IMR-90 (cell line): Measurements from ENCODE around the gene GNAI2.

Source experiments
- BHLHE40 ChIP-seq: fragments of 150-350 bp; IDR thresholded peaks from 2 replicates; pipeline ENCODE4 v1.6.1; 2016; ENCODE audit warnings: mild to moderate bottlenecking, low read depth, low read length
- CEBPB ChIP-seq: IDR thresholded peaks from 2 replicates; pipeline ENCODE4 v1.6.1; 2012; ENCODE audit warnings: low read depth, low read length, improper control_type of control experiment
- FOS ChIP-seq: fragments of 150-350 bp; IDR thresholded peaks from 2 replicates; pipeline ENCODE4 v1.6.1; 2016; ENCODE audit warnings: low read depth, low read length
- MAZ ChIP-seq: IDR thresholded peaks from 2 replicates; pipeline ENCODE4 v1.6.1; 2012; ENCODE audit warnings: low read depth, mild to moderate bottlenecking, low read length, improper control_type of control experiment, moderate library complexity, borderline replicate concordance
- POLR2A ChIP-seq: IDR thresholded peaks from 2 replicates; pipeline ENCODE4 v1.6.1; 2012; ENCODE audit warnings: mild to moderate bottlenecking, low read depth, low read length
- RAD21 ChIP-seq: IDR thresholded peaks from 2 replicates; pipeline ENCODE4 v1.6.1; 2012; ENCODE audit warnings: low read length, improper control_type of control experiment
- RFX5 ChIP-seq: IDR thresholded peaks from 2 replicates; pipeline ENCODE4 v1.8.0; 2012; ENCODE audit warnings: low read depth, mild to moderate bottlenecking, low read length, moderate library complexity
- TF ChIP-seq, protein P1 (sequence below): conservative IDR thresholded peaks from 2 replicates; pipeline ENCODE4 v1.5.1; 2012; ENCODE audit warnings: mild to moderate bottlenecking, low read depth, low read length, improper control_type of control experiment

DNA sequence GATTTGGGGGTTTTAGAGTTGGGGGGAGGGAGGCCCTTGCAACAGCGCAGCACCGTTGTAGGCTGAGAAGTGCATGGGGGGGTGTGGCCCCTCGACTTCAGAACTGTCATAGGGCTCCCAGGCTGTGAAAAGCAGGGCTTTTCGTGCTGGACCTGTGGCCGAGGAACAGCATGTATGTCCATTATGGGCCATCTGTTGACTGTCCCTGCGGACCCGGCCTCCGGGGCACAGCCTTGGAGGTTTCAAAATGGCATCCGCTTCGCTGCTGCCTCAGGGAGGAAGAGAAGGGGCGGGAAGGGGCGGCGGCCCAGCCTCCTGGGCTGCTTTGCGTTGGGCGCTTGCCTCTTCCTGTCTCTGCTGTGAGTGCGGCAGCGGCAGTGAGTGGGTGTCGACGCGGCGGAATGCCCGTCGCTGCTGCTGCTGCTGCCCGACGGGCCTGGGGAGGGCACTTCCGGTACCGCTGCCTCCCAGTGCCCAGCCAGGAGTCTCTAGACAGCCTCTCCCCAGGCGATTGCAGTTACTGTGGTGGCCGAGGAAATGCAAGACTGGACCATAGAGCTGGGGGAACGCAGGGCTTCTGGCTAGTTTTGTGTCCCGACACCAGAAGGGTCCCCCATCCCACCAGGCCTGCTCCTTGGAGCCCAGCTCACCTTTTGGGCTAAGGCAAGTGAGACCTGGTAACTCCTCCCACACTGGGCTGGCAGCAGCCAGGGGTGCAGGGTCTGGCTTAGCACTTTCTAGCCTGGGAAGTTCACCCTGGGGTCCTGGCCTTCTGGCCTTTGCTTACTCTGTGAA lies 1.9 kb downstream of the GNAI2 start:
- TF ChIP-seq CEBPB (no peak), POLR2A (no peak), RFX5 (no peak), RAD21 (no peak), BHLHE40 (peak; percentile 22; the same call in 1 of the 2 replicates), MAZ (no peak; the same call in 1 of the 2 replicates), FOS (no peak)
- TF ChIP-seq, protein P1, sequence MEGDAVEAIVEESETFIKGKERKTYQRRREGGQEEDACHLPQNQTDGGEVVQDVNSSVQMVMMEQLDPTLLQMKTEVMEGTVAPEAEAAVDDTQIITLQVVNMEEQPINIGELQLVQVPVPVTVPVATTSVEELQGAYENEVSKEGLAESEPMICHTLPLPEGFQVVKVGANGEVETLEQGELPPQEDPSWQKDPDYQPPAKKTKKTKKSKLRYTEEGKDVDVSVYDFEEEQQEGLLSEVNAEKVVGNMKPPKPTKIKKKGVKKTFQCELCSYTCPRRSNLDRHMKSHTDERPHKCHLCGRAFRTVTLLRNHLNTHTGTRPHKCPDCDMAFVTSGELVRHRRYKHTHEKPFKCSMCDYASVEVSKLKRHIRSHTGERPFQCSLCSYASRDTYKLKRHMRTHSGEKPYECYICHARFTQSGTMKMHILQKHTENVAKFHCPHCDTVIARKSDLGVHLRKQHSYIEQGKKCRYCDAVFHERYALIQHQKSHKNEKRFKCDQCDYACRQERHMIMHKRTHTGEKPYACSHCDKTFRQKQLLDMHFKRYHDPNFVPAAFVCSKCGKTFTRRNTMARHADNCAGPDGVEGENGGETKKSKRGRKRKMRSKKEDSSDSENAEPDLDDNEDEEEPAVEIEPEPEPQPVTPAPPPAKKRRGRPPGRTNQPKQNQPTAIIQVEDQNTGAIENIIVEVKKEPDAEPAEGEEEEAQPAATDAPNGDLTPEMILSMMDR: no peak
